ENCODE results near the gene TEAD2.

Gene TEAD2
- total RNA-seq, result 0 to 0.07 reads per million in 2 donors

GRCh38 chr19:49362048-49362928 lies at the start of gene TEAD2:
Gene TEAD2 (minus strand): TSS chr19:49362416. CDS start chr19:49360075, 2,341 bp downstream.
- no peak for DNase-seq

DNA sequence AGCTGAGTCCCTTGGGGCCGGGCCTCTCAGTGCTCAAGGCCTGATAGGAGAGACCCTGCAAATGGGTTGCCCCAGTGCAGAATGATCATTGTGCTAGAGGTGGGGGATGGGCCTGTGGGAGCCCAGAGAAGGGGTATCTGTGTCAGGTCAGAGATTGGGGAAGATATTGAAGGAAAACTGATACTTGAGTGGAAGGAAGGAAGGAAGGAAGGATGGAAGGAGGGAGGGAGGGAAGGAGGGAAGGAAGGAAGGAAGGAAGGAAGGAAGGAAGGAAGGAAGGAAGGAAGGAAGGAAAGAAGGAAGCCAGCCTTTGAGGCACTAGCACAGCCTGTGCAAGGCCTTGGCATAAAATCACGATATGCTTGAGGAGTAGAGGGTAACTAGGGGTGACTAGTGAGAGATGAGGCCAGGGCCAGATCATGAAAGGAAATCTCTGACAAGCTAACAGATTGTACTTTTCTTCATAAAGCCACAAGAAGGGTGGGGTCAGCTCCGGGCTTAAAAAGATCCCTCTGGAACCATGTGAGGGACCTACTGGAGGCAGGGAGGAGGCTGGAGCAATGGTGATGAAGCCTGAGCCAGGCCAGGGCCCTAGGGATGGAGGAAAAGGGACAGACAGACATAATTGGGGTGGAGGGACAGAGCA lies 49.6 kb upstream of the TEAD2 start:
- DNase-seq, result no peak

DNA sequence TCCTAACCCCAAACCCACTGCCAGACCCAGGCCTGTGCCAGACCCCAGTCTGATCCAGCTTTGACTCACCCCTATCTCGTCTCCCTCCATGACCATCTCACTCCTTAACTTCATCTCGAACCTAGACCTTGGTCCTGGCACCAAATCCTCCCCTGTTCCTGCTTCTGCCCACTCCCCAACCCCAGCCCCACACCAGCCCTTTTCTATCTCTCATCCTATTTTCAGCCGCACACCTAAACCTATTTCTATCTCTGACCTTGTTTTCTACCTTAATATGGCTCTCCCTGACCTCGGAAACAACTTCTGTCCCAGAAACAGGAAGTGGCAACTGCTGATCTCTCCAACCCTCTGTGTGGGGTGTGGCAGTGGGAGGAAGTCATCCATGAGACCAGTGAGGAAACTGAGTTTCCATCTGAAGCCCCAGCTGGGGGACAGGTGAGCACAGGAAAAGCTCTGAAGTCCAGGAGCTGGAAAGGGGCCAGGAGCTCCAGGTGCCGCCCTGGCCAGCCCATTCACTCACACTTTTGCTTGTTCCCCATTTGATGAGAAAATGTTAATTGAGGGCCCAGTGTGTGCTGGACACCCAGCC lies 47.3 kb upstream of the TEAD2 start:
- no peak for DNase-seq

DNA sequence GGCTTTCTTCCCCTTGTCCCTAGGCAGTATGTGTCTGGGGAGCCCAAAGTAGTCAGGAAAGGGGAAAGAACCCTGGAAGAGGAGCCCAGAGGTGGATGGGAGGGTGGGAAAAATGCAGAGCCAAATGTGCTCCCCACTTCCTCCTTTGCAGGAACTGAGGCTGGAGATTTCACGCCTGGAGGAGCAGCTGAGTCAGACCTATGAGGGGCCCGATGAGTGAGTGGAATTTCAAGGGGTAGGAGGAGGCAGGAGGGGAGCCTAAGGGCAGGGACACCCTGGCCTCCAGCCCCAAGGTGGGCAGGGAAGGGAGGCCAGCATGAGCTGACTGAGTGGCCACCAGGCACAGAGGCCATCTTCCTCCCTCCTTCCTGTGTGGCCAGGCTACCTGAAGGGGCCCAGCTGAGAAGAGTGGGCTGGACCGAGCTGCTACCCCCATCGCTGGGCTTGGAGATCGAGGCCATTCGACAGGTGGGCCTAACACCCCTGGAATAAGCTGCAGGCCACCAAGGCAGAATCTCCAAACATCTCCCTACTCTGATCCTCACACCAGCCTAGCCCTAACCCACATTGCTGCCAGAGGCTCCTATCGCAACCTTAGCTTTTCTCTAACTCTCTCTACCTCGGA lies 46.7 kb upstream of the TEAD2 start:
- DNase-seq, result no peak

DNA sequence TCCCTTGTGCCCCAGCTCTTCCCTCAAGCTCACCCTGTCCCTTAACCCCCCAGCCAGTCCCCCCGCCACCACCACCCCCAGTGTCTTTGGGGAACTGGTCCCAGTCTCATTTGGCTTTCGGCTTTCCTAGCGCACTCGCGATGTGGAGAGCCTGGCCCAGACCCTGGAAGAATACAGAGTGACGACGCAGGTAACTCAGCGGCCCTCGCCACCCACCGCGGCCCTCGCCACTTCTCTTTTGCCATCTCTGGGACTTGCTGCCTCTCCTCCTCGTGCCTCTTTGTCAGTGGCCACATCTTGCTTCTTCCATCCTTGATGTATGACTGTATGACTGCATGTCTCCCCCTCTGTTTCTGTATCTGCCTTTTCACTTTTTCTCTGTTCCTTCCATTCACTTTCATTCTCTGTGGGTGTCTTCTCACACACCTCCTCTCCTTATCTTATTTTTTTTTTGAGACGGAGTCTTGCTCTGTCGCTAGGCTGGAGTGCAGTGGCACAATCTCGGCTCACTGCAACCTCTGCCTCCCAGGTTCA lies 45.3 kb upstream of the TEAD2 start:
- no peak for DNase-seq

- no peak for DNase-seq
Observed at GRCh38 chr19:49407079-49407478, 44.9 kb upstream of the TEAD2 start.

DNA sequence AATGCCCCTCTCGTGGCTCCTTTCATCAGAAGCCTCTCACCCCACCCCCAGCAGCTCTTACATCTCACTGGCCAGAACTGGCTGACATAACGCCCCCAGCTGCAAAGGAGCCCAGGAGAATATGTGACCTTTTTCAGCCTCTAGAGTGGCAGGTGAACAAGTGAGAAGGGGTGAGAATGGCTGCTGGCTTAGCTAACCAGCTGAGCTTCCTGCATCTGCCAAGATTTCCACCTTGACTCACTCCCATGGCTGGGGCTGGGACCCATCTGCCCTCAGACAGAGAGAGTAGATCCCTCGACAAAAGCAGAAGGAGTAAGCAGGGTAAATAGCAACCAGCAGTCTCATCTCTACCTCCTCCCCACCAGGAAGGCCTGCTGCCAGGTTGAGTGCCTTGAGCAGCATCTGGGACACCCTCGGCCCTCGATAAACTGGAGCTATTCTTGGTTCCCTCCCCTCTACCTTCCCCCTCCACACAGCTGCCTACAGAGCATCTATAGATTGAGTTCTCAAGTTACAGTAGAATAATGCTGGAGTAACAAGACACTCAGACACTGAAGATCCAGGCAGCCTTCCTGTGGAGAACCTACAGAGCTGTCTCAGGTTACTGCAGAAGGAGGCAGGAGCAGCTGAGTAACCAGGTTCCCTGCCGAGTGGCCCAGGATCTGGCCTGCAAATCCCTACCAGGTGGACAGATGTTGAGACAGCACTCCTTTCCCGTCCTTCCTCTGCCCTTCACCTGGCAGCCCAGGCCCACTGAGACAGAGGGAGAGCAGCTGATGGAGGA lies 41.4 kb upstream of the TEAD2 start:
- DNase-seq, result no peak

DNA sequence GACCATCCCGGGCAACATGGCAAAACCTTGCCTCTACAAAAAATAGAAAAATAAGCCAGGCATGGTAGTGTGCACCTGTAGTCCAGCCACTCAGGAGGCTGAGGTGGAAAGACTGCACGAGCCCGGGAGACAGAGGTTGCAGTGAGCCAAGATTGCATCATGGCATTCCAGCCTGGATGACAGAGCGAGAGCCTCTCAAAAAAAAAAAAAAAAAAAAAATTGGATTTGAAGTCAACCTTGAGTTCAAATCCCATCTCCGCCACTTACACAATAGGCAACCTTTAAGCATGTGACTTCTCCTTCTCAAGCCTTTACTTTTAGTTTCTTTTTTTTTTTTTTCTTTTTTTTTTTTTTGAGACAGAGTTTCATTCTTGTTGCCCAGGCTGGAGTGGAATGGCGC lies 37.8 kb upstream of the TEAD2 start:
- no peak for DNase-seq

DNA sequence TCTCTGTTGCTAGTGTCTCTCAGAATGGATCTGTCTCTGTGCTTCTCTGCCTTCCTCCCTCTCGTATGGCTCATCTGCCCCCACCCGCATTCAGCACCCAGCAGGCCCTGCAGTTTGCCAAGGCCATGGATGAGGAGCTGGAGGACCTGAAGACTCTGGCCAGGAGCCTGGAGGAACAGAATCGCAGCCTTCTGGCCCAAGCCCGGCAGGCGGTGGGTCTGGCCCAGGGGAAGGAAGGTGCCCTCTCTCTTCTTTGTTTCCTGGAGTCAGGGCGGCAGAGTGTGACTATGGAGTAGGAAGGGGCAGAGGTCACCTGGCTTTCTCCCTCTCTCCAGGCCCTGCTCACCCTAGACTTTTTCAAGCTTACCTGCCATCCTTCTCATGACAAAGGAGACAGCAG lies 36.7 kb upstream of the TEAD2 start:
- DNase-seq, result no peak

DNA sequence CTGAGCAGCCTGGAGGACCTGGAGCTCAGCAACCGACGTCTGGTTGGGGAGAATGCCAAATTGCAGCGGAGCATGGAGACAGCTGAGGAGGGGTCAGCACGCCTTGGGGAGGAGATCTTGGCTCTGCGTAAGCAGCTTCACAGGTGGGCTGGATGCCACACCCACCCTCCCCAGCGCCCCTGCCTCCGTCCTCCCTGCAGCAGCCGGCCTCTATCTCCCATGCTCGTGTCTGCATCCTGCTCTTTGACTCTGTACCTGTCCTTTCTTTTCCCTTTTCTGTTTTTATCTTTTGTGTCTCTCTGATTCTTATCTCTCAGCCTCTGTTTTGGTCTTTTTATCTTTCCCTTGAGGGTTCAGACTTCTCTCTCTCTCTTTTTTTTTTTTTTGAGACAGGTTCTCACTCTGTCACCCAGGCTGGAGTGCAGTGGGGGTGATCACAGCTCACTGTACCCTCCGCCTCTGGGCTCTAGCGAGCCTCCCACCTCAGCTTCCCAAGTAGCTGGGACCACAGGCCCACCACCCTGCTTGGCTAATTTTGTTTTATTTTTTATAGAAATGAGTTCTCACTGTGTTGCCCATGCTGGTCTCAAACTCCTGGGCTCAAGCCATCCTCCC lies 35.9 kb upstream of the TEAD2 start:
- DNase-seq, result no peak

GRCh38 chr19:49396738-49397505 lies 34.7 kb upstream of the TEAD2 start:
- DNase-seq, result no peak

DNA sequence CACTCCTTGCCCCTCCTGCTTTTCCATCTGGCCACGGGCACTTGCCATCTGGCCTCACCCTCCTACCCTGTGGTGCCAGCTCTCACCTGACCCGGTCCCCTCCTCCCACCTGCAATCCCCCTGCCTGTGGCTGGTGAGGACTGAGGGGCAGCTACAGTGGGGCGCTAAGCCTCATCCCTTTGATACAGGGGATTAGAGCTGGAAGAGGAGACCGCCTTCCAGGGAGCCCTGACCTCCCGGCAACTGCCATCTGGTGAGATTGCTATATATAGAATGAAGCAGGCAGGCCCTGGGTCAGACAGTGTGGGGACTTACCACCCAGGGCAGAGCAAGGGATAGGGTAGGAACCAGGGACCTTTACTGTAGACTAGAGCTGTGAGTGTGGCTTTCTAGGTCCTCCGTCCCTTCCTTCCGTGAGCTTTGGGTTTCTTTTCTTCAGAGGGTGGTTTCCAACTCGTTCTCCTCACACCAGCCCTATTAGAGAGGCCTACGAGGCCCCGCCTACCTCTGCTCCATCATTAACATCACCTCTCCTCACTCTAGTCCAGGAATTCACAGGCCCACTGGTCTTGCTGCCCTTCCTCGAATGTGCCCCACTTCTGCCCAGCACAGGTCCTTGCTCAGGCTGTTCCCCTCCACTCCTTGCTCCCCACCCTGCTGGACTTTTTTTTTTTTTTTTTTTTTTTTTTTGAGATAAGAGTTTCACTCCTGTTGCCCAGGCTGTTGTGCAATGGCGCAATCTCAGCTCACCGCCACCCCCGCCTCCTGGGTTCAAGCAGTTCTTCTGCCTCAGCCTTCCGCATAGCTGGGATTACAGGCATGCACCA lies 33.6 kb upstream of the TEAD2 start:
- DNase-seq, result no peak

DNA sequence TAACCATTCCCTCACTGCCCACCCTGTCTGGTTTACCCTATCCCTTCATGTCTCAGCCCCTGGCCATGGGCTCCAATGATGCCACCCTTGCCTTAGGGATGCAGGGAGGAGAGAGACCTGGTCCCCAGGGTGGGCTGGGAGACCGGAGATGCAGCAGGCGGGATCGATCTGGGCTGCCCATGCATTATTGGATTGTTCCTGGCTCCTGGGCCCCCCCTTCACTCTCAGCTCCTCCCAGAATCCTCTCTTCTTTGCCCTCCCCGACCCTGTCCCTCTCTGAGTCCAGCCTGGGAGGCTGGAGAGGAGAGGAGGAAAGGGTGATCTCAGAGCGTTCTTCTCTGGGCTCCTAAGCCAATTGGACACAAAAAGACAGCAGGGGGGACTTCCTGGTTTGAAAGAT lies 31.7 kb upstream of the TEAD2 start:
- DNase-seq, result no peak

GRCh38 chr19:49391581-49392399 lies 29.6 kb upstream of the TEAD2 start:
- peak; percentile 72 for DNase-seq

DNA sequence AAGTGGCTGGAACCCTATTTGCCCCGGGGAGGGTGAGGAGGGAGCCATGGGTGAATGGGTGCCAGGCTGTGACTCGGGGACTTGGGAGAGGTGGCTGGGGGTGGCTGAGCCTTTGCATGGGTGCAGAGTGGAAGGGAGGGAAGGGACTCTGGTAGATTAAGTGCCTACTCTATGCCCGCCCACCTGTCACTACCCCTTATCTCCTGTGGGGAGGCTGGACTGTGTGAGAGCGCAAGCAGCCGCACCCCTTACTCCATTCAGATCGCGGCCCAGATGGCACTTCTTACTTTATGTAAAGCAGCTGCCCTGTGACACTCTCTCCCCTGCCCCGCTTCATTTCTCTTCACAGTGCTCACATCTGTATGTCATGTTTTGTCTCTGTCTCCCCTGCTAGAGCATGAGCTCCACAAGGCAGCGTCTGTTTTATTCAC lies 28.7 kb upstream of the TEAD2 start:
- DNase-seq, result no peak

DNA sequence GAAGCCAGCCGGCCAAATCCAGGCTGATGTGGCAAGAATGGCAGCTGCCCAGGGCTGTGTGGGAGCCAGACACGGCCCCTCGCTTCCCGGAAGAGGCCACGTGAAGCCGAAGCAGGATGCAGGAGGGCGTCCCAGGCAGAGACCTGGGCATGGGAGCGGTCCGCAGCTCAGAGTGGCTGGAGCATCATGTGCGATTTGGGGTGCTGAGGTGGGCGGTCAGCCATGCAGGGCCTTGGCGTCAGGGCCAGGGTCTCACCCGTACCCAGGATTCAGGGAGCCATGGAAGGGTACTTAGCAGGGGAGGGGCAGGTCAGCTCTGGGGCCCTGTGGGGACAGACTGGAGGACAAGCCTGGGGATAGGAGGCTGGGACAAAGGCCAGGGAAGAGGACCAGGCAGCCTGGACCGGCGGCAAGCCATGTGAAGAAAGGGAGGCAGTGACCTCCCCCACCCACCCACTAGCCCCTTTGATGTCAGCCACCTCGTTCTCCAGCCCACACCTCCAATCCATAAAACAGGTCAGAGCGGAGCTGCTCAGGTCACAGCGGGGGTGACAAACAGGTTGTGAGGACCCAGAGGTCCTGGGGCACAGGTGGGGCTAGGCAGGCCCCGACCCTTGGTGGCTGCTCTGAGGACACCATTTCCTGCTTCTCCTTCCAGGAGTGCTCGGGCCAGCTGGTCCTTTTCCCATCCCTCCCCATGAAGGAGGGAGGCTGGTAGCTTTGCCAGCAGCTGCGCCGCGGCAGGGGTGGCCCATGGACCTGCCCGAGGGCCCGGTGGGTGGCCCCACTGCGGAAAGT lies 28.1 kb upstream of the TEAD2 start:
- no peak for DNase-seq

DNA sequence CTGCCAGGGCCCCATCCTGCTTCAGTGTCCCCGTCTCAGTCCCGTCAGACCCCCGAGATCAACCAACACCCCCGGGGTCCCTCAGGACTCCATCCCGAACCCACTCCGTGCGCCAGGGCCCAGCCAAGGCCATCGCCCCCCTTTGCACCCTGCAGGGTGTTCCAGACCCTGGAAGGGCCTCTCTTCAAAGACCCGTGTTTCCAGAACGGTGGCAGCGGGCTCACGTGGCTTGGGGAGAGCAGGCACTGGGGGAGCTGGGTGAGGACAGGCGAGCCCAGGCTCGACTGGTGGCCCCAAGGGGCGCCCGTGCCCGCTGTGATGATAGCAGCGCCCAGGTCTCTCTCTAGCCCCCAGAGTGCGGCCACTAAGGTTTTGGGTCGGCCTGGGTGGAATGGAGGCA lies 27.2 kb upstream of the TEAD2 start:
- DNase-seq, result no peak

DNA sequence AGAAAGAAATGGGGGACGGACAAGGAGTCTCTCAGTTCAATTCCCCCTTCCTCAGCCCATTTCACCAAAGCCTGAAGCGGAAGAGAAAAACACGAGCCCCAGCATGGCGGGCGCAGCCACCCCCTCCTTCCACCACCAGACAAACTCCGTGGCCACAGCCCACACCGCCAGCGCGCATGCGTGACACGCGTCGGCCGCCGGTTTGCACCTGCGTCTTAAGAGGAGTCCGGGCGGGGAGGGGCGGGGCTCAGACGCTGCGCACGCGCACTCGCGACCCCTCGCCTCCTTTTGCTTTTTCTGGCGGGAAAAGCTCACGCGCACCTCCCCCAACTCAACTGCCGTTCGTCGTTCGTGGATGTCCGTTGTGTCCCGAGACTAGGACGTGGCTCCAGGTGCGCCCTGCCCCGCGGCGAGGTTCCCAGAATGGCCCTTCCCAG lies 25.7 kb upstream of the TEAD2 start, which contains the start of gene KASH5:
TSS of gene KASH5 (plus strand) at position 314 of the 437 bp plus-strand sequence. CDS start 2,635 bp downstream, outside the sequence.
- peak; percentile 64 for DNase-seq

Data from T-helper 9 cell (primary cell).